ENCODE data around the gene ZC2HC1B. TPM values are rescaled to one million over a fixed set of nuclear protein-coding genes. Genes with fewer than 3 reads are reported as not detected.

Gene ZC2HC1B
- total and polyA plus RNA-seq, 4 donors = not detected

DNA sequence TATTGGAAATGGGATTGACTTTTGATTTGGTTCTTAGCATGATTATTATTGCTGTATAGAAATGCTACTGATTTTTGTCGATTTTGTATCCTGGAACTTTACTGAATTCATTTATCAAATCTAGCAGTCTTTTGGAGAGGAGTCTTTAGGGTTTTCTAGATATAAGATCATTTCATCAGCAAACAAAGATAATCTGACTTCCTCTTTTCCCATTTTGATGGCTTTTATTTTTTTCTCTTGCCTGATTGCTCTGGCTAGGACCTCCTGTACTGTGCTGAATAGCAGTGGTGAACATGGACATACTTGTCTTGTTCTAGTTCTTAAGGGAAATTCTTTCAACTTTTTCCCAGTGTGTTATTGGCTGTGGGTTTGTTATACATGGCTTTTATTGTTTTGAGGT, 64.6 kb downstream of the ZC2HC1B start:
- WGBS = 86% methylated on average over 1 of the region's 1 CpG
- H3K9ac ChIP-seq (ENCODE audit: low read depth in 1 of 2, low read length in 2 of 2) = no peak overlapping the region
- no peak overlapping the region for H3K27ac ChIP-seq (ENCODE audit: low read depth in 1 of 2, low read length in 2 of 2)
- H3K36me3 ChIP-seq (ENCODE audit: control insufficient read depth in 4 of 4, insufficient read depth in 3 of 4, low read depth in 1 of 4, low read length in 3 of 4) = no peaks in the 10 kb centered on the region
- H3K27me3 ChIP-seq (ENCODE audit: control insufficient read depth in 4 of 4, insufficient read depth in 4 of 4, low read length in 3 of 4) = no peaks in the 10 kb centered on the region
- no peak overlapping the region for H3K4me3 ChIP-seq (ENCODE audit: low read depth in 1 of 3, low read length in 3 of 3)
- H3K9me3 ChIP-seq (ENCODE audit: control insufficient read depth in 4 of 4, low read length in 3 of 4) = no peaks in the 10 kb centered on the region
- no peaks in the 10 kb centered on the region for H3K4me1 ChIP-seq (ENCODE audit: control insufficient read depth in 4 of 4, insufficient read depth in 4 of 4, low read length in 3 of 4)
- TF ChIP-seq RXRA (IDR thresholded peaks at IDR 0.05) (no peak), TAF1 (conservative IDR thresholded peaks at IDR 0.05) (no peak), HNF4A (conservative IDR thresholded peaks at IDR 0.05) (no peak), EGR1 (IDR thresholded peaks at IDR 0.05; ENCODE audit: low read depth in 2 of 2) (no peak), SP1 (IDR thresholded peaks at IDR 0.05) (no peak), HNF4G (IDR thresholded peaks at IDR 0.05) (no peak)
- no peak for DNase-seq (ENCODE audit: low spot score)

DNA sequence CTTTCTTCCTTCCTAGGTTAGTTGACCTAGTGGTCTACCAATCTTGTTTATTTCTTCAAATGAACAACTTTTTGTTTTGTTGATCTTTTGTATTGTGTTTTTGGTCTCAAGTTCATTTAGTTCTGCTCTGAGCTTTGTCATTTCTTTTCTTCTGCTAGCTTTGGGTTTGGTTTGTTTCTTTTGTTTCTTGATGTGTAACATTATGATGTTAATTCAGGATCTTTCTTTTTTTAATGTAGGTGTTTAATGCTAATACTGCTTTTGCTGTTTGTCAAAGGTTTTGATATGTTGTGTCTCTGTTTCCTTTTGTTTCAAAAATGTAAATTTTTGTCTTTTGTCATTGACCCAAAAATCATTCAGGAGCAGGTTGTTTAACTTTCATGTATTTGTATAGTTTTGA, 65.7 kb downstream of the ZC2HC1B start:
- TF ChIP-seq, protein P1, sequence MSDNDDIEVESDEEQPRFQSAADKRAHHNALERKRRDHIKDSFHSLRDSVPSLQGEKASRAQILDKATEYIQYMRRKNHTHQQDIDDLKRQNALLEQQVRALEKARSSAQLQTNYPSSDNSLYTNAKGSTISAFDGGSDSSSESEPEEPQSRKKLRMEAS (IDR thresholded peaks at IDR 0.05) = no peak
- TF ChIP-seq RXRA (IDR thresholded peaks at IDR 0.05) (no peak), FOXA2 (IDR thresholded peaks at IDR 0.05) (no peak), NR2F2 (IDR thresholded peaks at IDR 0.05) (no peak), EGR1 (IDR thresholded peaks at IDR 0.05; ENCODE audit: low read depth in 2 of 2) (no peak), HNF4G (IDR thresholded peaks at IDR 0.05) (no peak), TAF1 (conservative IDR thresholded peaks at IDR 0.05) (no peak), RAD21 (IDR thresholded peaks at IDR 0.05) (no peak), GABPA (IDR thresholded peaks at IDR 0.05 in 1 of 2, conservative IDR thresholded peaks at IDR 0.05 in 1 of 2) (no peak), YY1 (IDR thresholded peaks at IDR 0.05) (no peak)
- TF ChIP-seq, protein P2, sequence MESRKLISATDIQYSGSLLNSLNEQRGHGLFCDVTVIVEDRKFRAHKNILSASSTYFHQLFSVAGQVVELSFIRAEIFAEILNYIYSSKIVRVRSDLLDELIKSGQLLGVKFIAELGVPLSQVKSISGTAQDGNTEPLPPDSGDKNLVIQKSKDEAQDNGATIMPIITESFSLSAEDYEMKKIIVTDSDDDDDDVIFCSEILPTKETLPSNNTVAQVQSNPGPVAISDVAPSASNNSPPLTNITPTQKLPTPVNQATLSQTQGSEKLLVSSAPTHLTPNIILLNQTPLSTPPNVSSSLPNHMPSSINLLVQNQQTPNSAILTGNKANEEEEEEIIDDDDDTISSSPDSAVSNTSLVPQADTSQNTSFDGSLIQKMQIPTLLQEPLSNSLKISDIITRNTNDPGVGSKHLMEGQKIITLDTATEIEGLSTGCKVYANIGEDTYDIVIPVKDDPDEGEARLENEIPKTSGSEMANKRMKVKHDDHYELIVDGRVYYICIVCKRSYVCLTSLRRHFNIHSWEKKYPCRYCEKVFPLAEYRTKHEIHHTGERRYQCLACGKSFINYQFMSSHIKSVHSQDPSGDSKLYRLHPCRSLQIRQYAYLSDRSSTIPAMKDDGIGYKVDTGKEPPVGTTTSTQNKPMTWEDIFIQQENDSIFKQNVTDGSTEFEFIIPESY (IDR thresholded peaks at IDR 0.05) = no peak
- TF ChIP-seq, protein P3, sequence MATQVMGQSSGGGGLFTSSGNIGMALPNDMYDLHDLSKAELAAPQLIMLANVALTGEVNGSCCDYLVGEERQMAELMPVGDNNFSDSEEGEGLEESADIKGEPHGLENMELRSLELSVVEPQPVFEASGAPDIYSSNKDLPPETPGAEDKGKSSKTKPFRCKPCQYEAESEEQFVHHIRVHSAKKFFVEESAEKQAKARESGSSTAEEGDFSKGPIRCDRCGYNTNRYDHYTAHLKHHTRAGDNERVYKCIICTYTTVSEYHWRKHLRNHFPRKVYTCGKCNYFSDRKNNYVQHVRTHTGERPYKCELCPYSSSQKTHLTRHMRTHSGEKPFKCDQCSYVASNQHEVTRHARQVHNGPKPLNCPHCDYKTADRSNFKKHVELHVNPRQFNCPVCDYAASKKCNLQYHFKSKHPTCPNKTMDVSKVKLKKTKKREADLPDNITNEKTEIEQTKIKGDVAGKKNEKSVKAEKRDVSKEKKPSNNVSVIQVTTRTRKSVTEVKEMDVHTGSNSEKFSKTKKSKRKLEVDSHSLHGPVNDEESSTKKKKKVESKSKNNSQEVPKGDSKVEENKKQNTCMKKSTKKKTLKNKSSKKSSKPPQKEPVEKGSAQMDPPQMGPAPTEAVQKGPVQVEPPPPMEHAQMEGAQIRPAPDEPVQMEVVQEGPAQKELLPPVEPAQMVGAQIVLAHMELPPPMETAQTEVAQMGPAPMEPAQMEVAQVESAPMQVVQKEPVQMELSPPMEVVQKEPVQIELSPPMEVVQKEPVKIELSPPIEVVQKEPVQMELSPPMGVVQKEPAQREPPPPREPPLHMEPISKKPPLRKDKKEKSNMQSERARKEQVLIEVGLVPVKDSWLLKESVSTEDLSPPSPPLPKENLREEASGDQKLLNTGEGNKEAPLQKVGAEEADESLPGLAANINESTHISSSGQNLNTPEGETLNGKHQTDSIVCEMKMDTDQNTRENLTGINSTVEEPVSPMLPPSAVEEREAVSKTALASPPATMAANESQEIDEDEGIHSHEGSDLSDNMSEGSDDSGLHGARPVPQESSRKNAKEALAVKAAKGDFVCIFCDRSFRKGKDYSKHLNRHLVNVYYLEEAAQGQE (IDR thresholded peaks at IDR 0.05) = no peak
- TF ChIP-seq, protein P4, sequence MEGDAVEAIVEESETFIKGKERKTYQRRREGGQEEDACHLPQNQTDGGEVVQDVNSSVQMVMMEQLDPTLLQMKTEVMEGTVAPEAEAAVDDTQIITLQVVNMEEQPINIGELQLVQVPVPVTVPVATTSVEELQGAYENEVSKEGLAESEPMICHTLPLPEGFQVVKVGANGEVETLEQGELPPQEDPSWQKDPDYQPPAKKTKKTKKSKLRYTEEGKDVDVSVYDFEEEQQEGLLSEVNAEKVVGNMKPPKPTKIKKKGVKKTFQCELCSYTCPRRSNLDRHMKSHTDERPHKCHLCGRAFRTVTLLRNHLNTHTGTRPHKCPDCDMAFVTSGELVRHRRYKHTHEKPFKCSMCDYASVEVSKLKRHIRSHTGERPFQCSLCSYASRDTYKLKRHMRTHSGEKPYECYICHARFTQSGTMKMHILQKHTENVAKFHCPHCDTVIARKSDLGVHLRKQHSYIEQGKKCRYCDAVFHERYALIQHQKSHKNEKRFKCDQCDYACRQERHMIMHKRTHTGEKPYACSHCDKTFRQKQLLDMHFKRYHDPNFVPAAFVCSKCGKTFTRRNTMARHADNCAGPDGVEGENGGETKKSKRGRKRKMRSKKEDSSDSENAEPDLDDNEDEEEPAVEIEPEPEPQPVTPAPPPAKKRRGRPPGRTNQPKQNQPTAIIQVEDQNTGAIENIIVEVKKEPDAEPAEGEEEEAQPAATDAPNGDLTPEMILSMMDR (IDR thresholded peaks at IDR 0.05; ENCODE audit: low read depth, low read length, missing input control) = no peak
- TF ChIP-seq, protein P5, sequence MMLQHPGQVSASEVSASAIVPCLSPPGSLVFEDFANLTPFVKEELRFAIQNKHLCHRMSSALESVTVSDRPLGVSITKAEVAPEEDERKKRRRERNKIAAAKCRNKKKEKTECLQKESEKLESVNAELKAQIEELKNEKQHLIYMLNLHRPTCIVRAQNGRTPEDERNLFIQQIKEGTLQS (IDR thresholded peaks at IDR 0.05) = no peak
- no peak overlapping the region for H3K4me3 ChIP-seq (ENCODE audit: low read depth in 1 of 3, low read length in 3 of 3)
- H3K9ac ChIP-seq (ENCODE audit: low read depth in 1 of 2, low read length in 2 of 2) = no peak overlapping the region
- DNase-seq (ENCODE audit: low spot score) = no peak
- no peaks in the 10 kb centered on the region for H3K36me3 ChIP-seq (ENCODE audit: control insufficient read depth in 4 of 4, insufficient read depth in 3 of 4, low read depth in 1 of 4, low read length in 3 of 4)
- no peaks in the 10 kb centered on the region for H3K9me3 ChIP-seq (ENCODE audit: control insufficient read depth in 4 of 4, low read length in 3 of 4)
- H3K27me3 ChIP-seq (ENCODE audit: control insufficient read depth in 4 of 4, insufficient read depth in 4 of 4, low read length in 3 of 4) = no peaks in the 10 kb centered on the region
- H3K27ac ChIP-seq (ENCODE audit: low read depth in 1 of 2, low read length in 2 of 2) = no peak overlapping the region
- no peaks in the 10 kb centered on the region for H3K4me1 ChIP-seq (ENCODE audit: control insufficient read depth in 4 of 4, insufficient read depth in 4 of 4, low read length in 3 of 4)

Data from liver (tissue), 9 donors.